Skeletal muscle satellite cell (primary cell): ENCODE data around the gene DPP7.

ENCODE experiments used
- H3K27me3 ChIP-seq: 2 replicates; pipeline ENCODE4 v1.7.0; 2013; ENCODE audit warnings: low read length; ENCODE audit not compliant: control insufficient read depth, insufficient read depth
- H3K36me3 ChIP-seq: 2 replicates; pipeline ENCODE4 v1.7.0; 2013; ENCODE audit warnings: mild to moderate bottlenecking, control low read depth, low read length; ENCODE audit not compliant: insufficient read depth
- H3K4me1 ChIP-seq: 2 replicates; pipeline ENCODE4 v1.7.0; 2013; ENCODE audit warnings: low read length; ENCODE audit not compliant: control insufficient read depth, insufficient read depth
- H3K4me2 ChIP-seq: 2 replicates; pipeline ENCODE4 v1.7.0; 2013; ENCODE audit warnings: mild to moderate bottlenecking, low read length
- H3K4me3 ChIP-seq: 2 replicates; pipeline ENCODE4 v1.7.0; 2013; ENCODE audit warnings: low read length
- H3K9ac ChIP-seq: 2 replicates; pipeline ENCODE4 v1.7.0; 2013; ENCODE audit warnings: mild to moderate bottlenecking, low read depth, low read length, moderate library complexity
- H3K9me3 ChIP-seq: replicated peaks from 2 replicates; pipeline ENCODE4 v1.7.0; 2013; ENCODE audit warnings: mild to moderate bottlenecking, control low read depth, low read length

The DPP7 gene

DNA sequence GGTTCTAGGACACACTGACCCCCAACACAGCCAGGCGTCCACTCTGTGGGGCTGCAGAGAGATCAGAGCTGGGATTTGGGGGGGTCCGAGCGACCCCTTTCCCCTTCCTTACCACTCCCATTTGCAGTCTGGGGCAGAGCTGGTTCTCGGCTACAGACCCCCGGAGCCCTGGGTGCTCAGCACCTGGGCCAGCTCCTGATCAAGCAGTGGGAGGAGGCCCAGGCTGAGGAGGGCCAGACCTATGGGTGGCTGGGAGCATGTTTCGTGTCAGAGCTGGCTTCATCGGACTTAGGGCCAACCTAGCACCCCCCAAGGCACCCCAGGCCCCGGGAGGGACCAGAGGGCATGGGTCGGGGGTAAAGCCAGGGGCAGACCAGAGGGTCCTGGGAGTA is 32.0 kb upstream of the DPP7 start:
- no peaks in the 10 kb centered on the region for H3K36me3 ChIP-seq

DNA sequence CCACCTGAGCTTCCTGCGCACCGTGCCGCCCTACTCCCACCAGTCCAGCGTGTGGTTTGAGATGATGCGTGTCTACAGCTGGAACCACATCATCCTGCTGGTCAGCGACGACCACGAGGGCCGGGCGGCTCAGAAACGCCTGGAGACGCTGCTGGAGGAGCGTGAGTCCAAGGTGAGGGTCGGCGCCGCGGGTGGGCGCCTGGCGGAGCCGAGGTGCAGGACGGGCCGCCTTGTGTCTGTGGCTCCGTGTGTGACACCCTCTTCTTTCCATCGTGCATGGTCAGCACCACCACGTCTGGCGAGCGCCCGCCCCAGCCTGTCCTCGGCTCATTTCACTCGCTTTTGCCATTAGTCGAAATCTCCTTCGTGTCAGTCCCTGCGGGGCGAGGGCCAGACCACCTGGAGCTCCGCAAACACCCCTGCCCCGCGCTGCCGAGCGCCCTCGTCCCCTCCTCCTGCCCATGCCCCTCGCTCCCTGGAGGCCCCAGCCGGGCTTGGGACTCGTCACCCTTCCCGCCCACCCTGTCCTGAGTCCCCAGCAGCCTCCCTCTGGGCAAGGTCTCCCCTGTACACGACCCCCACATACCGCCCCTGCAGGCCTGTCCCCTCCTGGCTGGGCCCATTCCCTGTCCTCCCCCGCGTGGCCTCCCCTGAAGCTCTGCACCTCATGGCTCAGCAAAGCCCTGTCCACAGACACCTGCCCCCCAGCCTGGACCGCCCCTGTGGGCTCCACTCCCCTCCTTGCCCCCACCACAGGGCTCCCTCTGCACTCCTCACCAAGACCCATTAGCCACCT is 31.4 kb upstream of the DPP7 start:
- H3K27me3 ChIP-seq = peaks cover 28% of the 10 kb centered on the region
- no peak overlapping the region for H3K9ac ChIP-seq
- no peaks in the 10 kb centered on the region for H3K9me3 ChIP-seq
- H3K4me2 ChIP-seq = no peak overlapping the region
- no peaks in the 10 kb centered on the region for H3K36me3 ChIP-seq
- no peak overlapping the region for H3K4me3 ChIP-seq
- no peaks in the 10 kb centered on the region for H3K4me1 ChIP-seq

More for the DNA sequence above, 32.0 kb upstream of the DPP7 start:
- H3K9me3 ChIP-seq = no peaks in the 10 kb centered on the region
- H3K4me1 ChIP-seq = no peaks in the 10 kb centered on the region
- H3K4me3 ChIP-seq = no peak overlapping the region
- no peak overlapping the region for H3K9ac ChIP-seq
- no peak overlapping the region for H3K4me2 ChIP-seq
- H3K27me3 ChIP-seq = peaks cover 22% of the 10 kb centered on the region

GRCh38 chr9:137143459-137143858 is 28.9 kb upstream of the DPP7 start:
- Histone ChIP-seq H3K9ac (no peak overlapping the region), H3K36me3 (no peaks in the 10 kb centered on the region), H3K27me3 (peaks cover 49% of the 10 kb centered on the region), H3K4me2 (no peak overlapping the region), H3K9me3 (no peaks in the 10 kb centered on the region), H3K4me3 (no peak overlapping the region), H3K4me1 (peaks cover 5% of the 10 kb centered on the region)

DNA sequence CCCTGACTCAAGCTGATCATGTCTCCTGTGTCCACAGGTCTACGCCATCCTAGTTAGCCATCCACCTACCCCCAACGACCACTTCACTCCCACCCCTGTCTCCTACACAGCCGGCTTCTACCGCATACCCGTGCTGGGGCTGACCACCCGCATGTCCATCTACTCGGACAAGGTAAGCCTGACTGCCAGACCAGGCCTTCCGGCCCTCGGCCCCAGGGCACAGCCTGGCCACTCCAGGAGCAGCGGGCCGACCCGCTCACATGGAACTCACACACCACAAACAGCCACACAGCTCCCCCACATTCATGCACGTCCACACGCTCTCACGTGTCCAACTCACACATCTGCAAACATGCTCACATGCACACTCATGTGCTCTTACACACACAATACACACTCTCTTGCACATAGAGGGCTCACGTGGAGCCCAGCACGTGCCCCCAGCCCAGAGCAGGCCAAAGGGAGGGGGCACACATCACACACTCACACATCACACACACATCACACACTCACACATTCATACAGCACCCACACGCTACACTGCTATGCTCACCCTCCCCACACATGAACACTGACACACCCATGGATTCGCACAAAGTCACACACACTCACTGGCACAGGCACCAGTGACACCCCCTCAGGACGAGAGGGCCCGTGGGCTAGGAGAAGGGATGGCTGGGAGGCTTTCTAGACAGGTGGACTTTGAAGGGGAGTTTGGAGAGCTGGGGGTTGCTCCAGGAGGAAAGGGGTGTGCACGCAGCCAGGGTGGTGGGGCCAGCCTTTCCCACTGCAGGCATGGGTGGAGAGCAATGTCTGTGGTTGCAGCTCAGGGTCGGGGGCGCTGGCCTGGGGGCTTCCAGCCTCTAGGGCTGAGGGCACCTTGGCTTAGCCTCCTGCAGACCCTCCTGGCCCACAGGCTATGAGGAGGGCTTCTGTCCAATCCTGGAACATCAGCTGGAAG is 27.7 kb upstream of the DPP7 start:
- Histone ChIP-seq H3K36me3 (no peaks in the 10 kb centered on the region), H3K9ac (no peak overlapping the region), H3K4me2 (no peak overlapping the region), H3K4me3 (no peak overlapping the region), H3K4me1 (peaks cover 5% of the 10 kb centered on the region), H3K27me3 (peaks cover 58% of the 10 kb centered on the region), H3K9me3 (no peaks in the 10 kb centered on the region)

DNA sequence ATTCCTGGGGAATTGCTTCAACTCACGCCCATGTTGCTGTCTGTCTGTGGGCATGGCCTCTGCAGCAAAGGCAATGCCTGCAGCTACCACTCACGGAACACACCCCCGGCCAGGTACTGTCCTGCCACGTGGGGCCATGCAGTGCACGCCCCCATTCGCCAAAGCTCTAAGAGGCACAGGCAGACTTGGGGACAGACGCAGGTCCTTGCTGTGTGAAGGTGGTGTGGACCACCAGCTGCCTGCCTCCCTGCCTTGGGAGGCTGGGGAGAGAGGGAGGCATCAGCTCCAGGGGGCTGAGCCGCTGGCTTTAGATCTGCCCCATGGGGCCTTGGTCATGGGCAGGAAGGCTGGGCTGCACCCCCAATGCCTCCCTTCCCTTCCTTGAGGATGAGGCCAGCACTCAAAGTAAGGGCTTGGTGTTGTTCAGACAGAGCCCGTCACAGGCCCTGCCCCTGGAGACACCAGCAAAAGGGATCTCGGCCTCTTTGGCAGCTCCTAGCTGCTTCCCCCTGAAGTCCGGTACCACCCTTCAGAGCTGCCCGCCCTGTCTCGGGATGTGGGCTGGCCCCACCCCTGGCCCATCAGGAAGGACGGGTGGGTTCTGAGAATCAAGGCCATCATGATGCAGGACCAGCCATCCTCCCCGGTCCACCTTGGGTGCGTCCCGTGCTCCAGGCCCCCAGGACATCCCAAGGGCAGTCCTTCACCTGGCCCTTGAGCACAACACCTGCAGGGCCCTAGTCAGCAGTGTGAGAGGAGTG is 26.7 kb upstream of the DPP7 start:
- peaks cover 68% of the 10 kb centered on the region for H3K27me3 ChIP-seq
- H3K9me3 ChIP-seq = no peaks in the 10 kb centered on the region
- no peak overlapping the region for H3K4me2 ChIP-seq
- H3K4me1 ChIP-seq = peaks cover 5% of the 10 kb centered on the region
- H3K9ac ChIP-seq = no peak overlapping the region
- no peak overlapping the region for H3K4me3 ChIP-seq
- no peaks in the 10 kb centered on the region for H3K36me3 ChIP-seq

DNA sequence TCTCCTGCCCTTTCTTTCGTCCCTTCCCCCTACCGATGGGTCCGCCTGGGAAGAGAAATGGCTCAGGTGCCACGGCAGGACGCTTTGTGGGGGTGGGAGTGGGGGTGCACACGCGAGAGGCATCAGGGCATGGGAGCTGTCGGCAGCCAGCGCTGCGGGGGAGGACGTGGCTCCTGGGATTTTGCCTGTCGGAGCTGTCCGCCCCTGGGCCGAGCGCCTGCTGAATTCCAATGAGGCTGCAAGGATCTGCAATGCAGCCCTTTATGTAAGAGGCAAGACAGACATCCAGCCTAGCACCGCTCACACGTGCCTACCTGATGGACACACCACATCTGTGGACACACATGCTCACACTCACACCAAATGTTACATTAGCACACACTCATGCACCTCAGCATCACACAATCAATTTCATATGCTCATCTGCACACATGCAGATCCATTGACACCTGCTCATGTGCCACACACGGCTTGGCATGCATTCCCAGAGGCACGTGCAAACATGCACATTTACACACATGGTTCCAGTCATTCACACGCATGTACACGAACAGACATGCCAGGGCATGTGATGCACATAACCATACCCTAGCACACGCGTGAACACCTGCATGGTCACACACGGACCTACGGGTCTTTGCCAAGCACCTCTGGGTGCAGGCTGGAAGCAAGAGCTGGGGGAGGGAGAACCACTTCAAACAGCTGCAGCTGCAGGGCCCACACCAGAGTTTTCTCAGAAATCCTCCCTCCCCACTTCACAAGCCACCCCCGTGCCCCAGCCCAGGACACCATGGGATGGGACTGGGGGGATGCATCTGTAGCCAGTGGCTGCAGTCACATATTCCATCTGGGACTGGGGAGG is 25.8 kb upstream of the DPP7 start:
- no peak overlapping the region for H3K4me2 ChIP-seq
- H3K9me3 ChIP-seq = no peaks in the 10 kb centered on the region
- no peak overlapping the region for H3K4me3 ChIP-seq
- peaks cover 75% of the 10 kb centered on the region for H3K27me3 ChIP-seq
- H3K9ac ChIP-seq = no peak overlapping the region
- no peaks in the 10 kb centered on the region for H3K36me3 ChIP-seq
- H3K4me1 ChIP-seq = peaks cover 5% of the 10 kb centered on the region

DNA sequence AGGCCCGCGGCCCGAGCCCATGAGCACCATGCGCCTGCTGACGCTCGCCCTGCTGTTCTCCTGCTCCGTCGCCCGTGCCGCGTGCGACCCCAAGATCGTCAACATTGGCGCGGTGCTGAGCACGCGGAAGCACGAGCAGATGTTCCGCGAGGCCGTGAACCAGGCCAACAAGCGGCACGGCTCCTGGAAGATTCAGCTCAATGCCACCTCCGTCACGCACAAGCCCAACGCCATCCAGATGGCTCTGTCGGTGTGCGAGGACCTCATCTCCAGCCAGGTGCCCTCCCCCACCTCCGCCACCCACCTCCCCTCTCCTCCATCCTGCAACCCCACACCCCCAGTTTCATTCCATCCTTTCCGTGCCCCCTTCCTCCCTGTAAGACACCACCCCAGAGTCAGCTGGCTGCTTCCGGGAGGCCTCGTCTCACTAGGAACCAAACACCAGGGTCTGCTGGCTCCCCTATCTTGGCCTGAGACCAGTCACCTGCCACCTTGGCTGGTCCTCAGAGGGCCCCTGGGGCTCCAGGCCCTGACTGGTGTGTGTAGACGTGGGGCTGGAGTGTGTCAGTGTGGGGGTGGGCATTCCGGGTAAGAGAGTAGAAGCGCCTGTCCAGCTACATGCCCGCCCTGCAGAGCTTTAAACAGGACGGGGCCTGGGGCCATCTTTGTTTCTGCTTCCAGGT is 25.1 kb upstream of the DPP7 start:
- H3K9ac ChIP-seq = no peak overlapping the region
- no peaks in the 10 kb centered on the region for H3K36me3 ChIP-seq
- peaks cover 75% of the 10 kb centered on the region for H3K27me3 ChIP-seq
- peak overlapping the region; percentile 64 for H3K4me2 ChIP-seq
- no peaks in the 10 kb centered on the region for H3K9me3 ChIP-seq
- peaks cover 5% of the 10 kb centered on the region for H3K4me1 ChIP-seq
- no peak overlapping the region for H3K4me3 ChIP-seq

GRCh38 chr9:137138722-137139467 is 24.4 kb upstream of the DPP7 start, which contains the start of gene GRIN1:
GRIN1 (plus strand) TSS chr9:137139154; CDS start chr9:137139487, 333 bp downstream.
- peaks cover 75% of the 10 kb centered on the region for H3K27me3 ChIP-seq
- no peak within 1 kb of the TSS for H3K4me3 ChIP-seq
- H3K36me3 ChIP-seq = no peaks in the 10 kb centered on the region
- H3K9ac ChIP-seq = no peak within 1 kb of the TSS
- H3K4me2 ChIP-seq = peak within 1 kb of the TSS; percentile 64
- no peaks in the 10 kb centered on the region for H3K9me3 ChIP-seq
- peaks cover 5% of the 10 kb centered on the region for H3K4me1 ChIP-seq

DNA sequence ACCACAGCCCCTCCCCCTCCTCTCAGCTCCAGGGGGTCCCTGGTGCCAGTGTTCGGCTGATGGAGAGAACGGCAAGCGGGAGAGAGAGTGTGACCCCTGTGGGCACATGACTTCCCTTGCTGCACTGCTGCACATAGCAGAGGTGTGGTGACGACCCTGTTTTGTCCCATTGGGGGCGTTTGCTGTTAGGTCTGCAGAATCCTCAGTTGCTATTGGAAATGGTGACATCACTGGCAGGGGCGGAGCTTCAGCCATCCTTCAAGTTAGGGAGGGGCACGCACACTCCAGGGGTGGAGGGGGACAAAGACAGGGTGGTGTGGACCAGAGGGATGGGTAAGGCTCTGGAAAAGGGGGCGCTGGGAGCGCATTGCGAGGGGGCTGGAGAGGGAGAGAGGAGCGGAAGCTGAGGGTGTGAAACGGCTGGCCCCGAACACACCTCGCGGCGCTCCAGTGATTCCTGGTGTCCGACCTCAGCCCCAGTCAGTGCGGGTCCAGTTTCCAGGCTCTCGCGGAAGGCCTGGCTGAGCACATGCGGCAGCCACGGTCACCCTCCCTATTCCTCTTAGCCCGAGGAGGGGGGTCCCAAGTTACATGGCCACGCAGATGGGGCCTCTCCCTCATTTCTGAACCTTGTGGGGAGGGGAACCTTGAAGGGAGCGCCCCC is 23.7 kb upstream of the DPP7 start:
- Histone ChIP-seq H3K36me3 (no peaks in the 10 kb centered on the region), H3K9me3 (no peaks in the 10 kb centered on the region), H3K4me2 (no peak overlapping the region), H3K4me3 (no peak overlapping the region), H3K27me3 (peaks cover 72% of the 10 kb centered on the region), H3K4me1 (peaks cover 5% of the 10 kb centered on the region), H3K9ac (no peak overlapping the region)
